HFFc6 (cell line): Measurements from ENCODE around the gene IL9. TPM values are rescaled to one million over a fixed set of nuclear protein-coding genes. Genes with fewer than 3 reads are reported as not detected.

Experiments
- DNase-seq: peaks from one replicate; pipeline ENCODE4 v3.0.0-alpha.2; 2018
- H3K27ac Mint-ChIP-seq: 2 replicates; pipeline ENCODE4 v1.8.0; 2020; ENCODE audit warnings: mild to moderate bottlenecking, mixed read lengths
- H3K27me3 Mint-ChIP-seq: 2 replicates; pipeline ENCODE4 v1.8.0; 2021; ENCODE audit warnings: mild to moderate bottlenecking, moderate library complexity, mixed read lengths; ENCODE audit not compliant: insufficient read depth
- H3K36me3 Mint-ChIP-seq: 2 replicates; pipeline ENCODE4 v1.8.0; 2021; ENCODE audit warnings: low read depth, mixed read lengths
- H3K4me1 Mint-ChIP-seq: 2 replicates; pipeline ENCODE4 v1.8.0; 2020; ENCODE audit warnings: low read depth, mixed read lengths
- H3K4me3 Mint-ChIP-seq: 2 replicates; pipeline ENCODE4 v1.8.0; 2020; ENCODE audit warnings: mild to moderate bottlenecking, moderate library complexity, mixed read lengths
- H3K9me3 Mint-ChIP-seq: 2 replicates; pipeline ENCODE4 v1.8.0; 2020; ENCODE audit warnings: mild to moderate bottlenecking, mixed read lengths
- CTCF ChIP-seq: fragments of 200-600 bp; sonication (generic); IDR thresholded peaks from 2 replicates; pipeline ENCODE4 v1.5.0; 2021; ENCODE audit warnings: antibody characterized with exemption, mild to moderate bottlenecking
- total RNA-seq, 6 experiments: library from RNA; stranded (reverse); fragmentation: NEBNext Ultra II Directional; extraction: Animal tissue kit (Norgen Biotek cat#: 25700); gene quantifications; 2 replicates in 1 of 6; 3 replicates in 5 of 6; pipeline ENCODE4 v1.2.3, GENCODE V29; 2021

IL9 gene
- total RNA-seq, 6 experiments from 2014 or later: not detected

GRCh38 chr5:135920199-135920598 lies 24.6 kb upstream of the IL9 start:
- H3K36me3 Mint-ChIP-seq: no peaks in the 10 kb centered on the region
- H3K27ac Mint-ChIP-seq: no peak overlapping the region
- no peak for TF ChIP-seq CTCF
- peaks cover 15% of the 10 kb centered on the region for H3K27me3 Mint-ChIP-seq
- DNase-seq: no peak
- no peak overlapping the region for H3K4me3 Mint-ChIP-seq
- H3K4me1 Mint-ChIP-seq: no peaks in the 10 kb centered on the region; the same call in 1 of the 2 replicates
- H3K9me3 Mint-ChIP-seq: no peaks in the 10 kb centered on the region

GRCh38 chr5:135916638-135917263 lies 21.1 kb upstream of the IL9 start:
- TF ChIP-seq CTCF: no peak
- Mint-ChIP-seq H3K36me3 (no peaks in the 10 kb centered on the region), H3K27me3 (peaks cover 16% of the 10 kb centered on the region), H3K4me3 (no peak overlapping the region), H3K4me1 (no peaks in the 10 kb centered on the region; the same call in 1 of the 2 replicates), H3K9me3 (no peaks in the 10 kb centered on the region), H3K27ac (no peak overlapping the region)
- no peak for DNase-seq

- no peak for TF ChIP-seq CTCF
- H3K27me3 Mint-ChIP-seq: peaks cover 16% of the 10 kb centered on the region
- H3K4me3 Mint-ChIP-seq: no peak overlapping the region
- no peaks in the 10 kb centered on the region for H3K36me3 Mint-ChIP-seq
- no peak for DNase-seq
- H3K9me3 Mint-ChIP-seq: no peaks in the 10 kb centered on the region
- no peaks in the 10 kb centered on the region; the same call in 1 of the 2 replicates for H3K4me1 Mint-ChIP-seq
- H3K27ac Mint-ChIP-seq: no peak overlapping the region
These were observed 19.9 kb upstream of the IL9 start for GRCh38 chr5:135915466-135916001.

- Mint-ChIP-seq H3K4me3 (no peak overlapping the region), H3K4me1 (no peaks in the 10 kb centered on the region; the same call in 1 of the 2 replicates)
These were observed 18.3 kb upstream of the IL9 start for GRCh38 chr5:135913713-135914626.

GRCh38 chr5:135905144-135905543 lies 9.5 kb upstream of the IL9 start:
- Mint-ChIP-seq H3K4me3 (no peak overlapping the region), H3K27ac (no peak overlapping the region), H3K36me3 (no peaks in the 10 kb centered on the region), H3K27me3 (peaks cover 24% of the 10 kb centered on the region), H3K9me3 (no peaks in the 10 kb centered on the region), H3K4me1 (no peaks in the 10 kb centered on the region)
- TF ChIP-seq CTCF: no peak
- no peak for DNase-seq

More at GRCh38 chr5:135913713-135914626, 18.3 kb upstream of the IL9 start:
- no peak overlapping the region for H3K27ac Mint-ChIP-seq
- TF ChIP-seq CTCF: no peak
- H3K36me3 Mint-ChIP-seq: no peaks in the 10 kb centered on the region
- no peak for DNase-seq
- no peaks in the 10 kb centered on the region for H3K9me3 Mint-ChIP-seq
- H3K27me3 Mint-ChIP-seq: peaks cover 25% of the 10 kb centered on the region
